WTC11 (cell line): ENCODE measurements around the gene TUBGCP3. TPM values are rescaled to one million over a fixed set of nuclear protein-coding genes. Genes with fewer than 3 reads are reported as not detected.

ENCODE experiments used
- ATAC-seq: fragments of 200-7000 bp; cut with Tn5 transposase; 2 replicates; pipeline ENCODE4 v1.10.0; 2021; ENCODE audit warnings: mild to moderate bottlenecking, moderate library complexity
- CTCF ChIA-PET: fragments of 300-600 bp; sonication (Branson Sonifier 250); formaldehyde crosslinking; loops from one replicate; lab custom pipeline; 2021; ENCODE audit warnings: antibody characterized with exemption; lab: Charles Lee
- POLR2A ChIA-PET: fragments of 350-600 bp; sonication (Branson Sonifier 250); formaldehyde crosslinking; loops from one replicate; lab custom pipeline; 2021; ENCODE audit warnings: antibody characterized with exemption; lab: Charles Lee
- DNase-seq: peaks from one replicate; pipeline ENCODE4 v3.0.0; 2021; ENCODE audit warnings: low spot score
- H3K27ac Mint-ChIP-seq: 2 replicates; pipeline ENCODE4 v1.8.0; 2021; ENCODE audit warnings: mixed read lengths
- H3K27me3 Mint-ChIP-seq: 2 replicates; pipeline ENCODE4 v1.8.0; 2021; ENCODE audit warnings: low read depth, mild to moderate bottlenecking, moderate library complexity, mixed read lengths
- H3K36me3 Mint-ChIP-seq: 2 replicates; pipeline ENCODE4 v1.8.0; 2021; ENCODE audit warnings: mixed read lengths
- H3K4me1 Mint-ChIP-seq: 2 replicates; pipeline ENCODE4 v1.8.0; 2022; ENCODE audit warnings: mixed read lengths
- H3K4me3 Mint-ChIP-seq: 2 replicates; pipeline ENCODE4 v1.8.0; 2021; ENCODE audit warnings: mild to moderate bottlenecking, moderate library complexity, mixed read lengths
- H3K9me3 Mint-ChIP-seq: 2 replicates; pipeline ENCODE4 v1.8.0; 2021; ENCODE audit warnings: mixed read lengths
- AFF4 ChIP-seq: sonication (generic); formaldehyde crosslinking; IDR thresholded peaks from 2 replicates; pipeline ENCODE4 v1.8.1; 2023; ENCODE audit warnings: mild to moderate bottlenecking, missing genetic modification reagents, borderline replicate concordance
- ATF2 ChIP-seq: sonication (generic); formaldehyde crosslinking; IDR thresholded peaks from 2 replicates; pipeline ENCODE4 v1.8.1; 2022; ENCODE audit warnings: low read depth, missing genetic modification reagents, borderline replicate concordance
- ATF6 ChIP-seq: sonication (generic); formaldehyde crosslinking; IDR thresholded peaks from 2 replicates; pipeline ENCODE4 v1.8.1; 2023; ENCODE audit warnings: mild to moderate bottlenecking, missing genetic modification reagents
- CDX4 ChIP-seq: fragments of 250-450 bp; sonication (Bioruptor Pico); IDR thresholded peaks from 2 replicates; pipeline ENCODE4 v1.9.0; 2021; ENCODE audit warnings: moderate library complexity, mild to moderate bottlenecking, inconsistent platforms, borderline replicate concordance
- E2F4 ChIP-seq: sonication (generic); formaldehyde crosslinking; IDR thresholded peaks from 2 replicates; pipeline ENCODE4 v1.8.1; 2022; ENCODE audit warnings: low read depth, mild to moderate bottlenecking, moderate library complexity, missing genetic modification reagents, borderline replicate concordance
- ELF4 ChIP-seq: sonication (generic); formaldehyde crosslinking; IDR thresholded peaks from 2 replicates; pipeline ENCODE4 v1.8.1; 2022; ENCODE audit warnings: low read depth, mild to moderate bottlenecking, moderate library complexity, missing genetic modification reagents
- IRF2 ChIP-seq: sonication (generic); formaldehyde crosslinking; IDR thresholded peaks from 2 replicates; pipeline ENCODE4 v1.8.0; 2022; ENCODE audit warnings: low read depth, missing genetic modification reagents, borderline replicate concordance
- JAZF1 ChIP-seq: fragments of 250-450 bp; sonication (Bioruptor Pico); IDR thresholded peaks from 2 replicates; pipeline ENCODE4 v1.9.0; 2021; ENCODE audit warnings: moderate library complexity, mild to moderate bottlenecking, inconsistent platforms
- MAX ChIP-seq: sonication (generic); formaldehyde crosslinking; IDR thresholded peaks from 2 replicates; pipeline ENCODE4 v1.8.0; 2022; ENCODE audit warnings: mild to moderate bottlenecking, missing genetic modification reagents
- MXD4 ChIP-seq: fragments of 250-450 bp; sonication (Bioruptor Pico); IDR thresholded peaks from 2 replicates; pipeline ENCODE4 v1.8.0; 2021; ENCODE audit warnings: mild to moderate bottlenecking, moderate library complexity, borderline replicate concordance
- NFYB ChIP-seq: sonication (generic); formaldehyde crosslinking; conservative IDR thresholded peaks from 2 replicates; pipeline ENCODE4 v1.8.0; 2022; ENCODE audit warnings: low read depth, missing genetic modification reagents
- OVOL2 ChIP-seq: fragments of 250-450 bp; sonication (Bioruptor Pico); IDR thresholded peaks from 2 replicates; pipeline ENCODE4 v1.9.0; 2021; ENCODE audit warnings: mild to moderate bottlenecking, borderline replicate concordance
- RORB ChIP-seq: fragments of 250-450 bp; sonication (Bioruptor Pico); IDR thresholded peaks from 2 replicates; pipeline ENCODE4 v1.9.0; 2021; ENCODE audit warnings: mild to moderate bottlenecking
- SMAD3 ChIP-seq: sonication (generic); formaldehyde crosslinking; IDR thresholded peaks from 2 replicates; pipeline ENCODE4 v1.8.0; 2022; ENCODE audit warnings: missing genetic modification reagents, mild to moderate bottlenecking, borderline replicate concordance
- total RNA-seq: library from RNA; stranded (reverse); gene quantifications from 3 replicates; pipeline ENCODE4 v1.2.3, GENCODE V29; 2021

Gene TUBGCP3
- total RNA-seq, 1 experiment from 2014 or later: 29.9 TPM

- Mint-ChIP-seq H3K36me3 (peaks cover 4% of the 10 kb centered on the region; the same call in 1 of the 2 replicates), H3K27ac (no peak overlapping the region)
Observed at GRCh38 chr13:112462408-112462807, 125.5 kb downstream of the TUBGCP3 start.

More at GRCh38 chr13:112462408-112462807, 125.5 kb downstream of the TUBGCP3 start:
- peaks cover 2% of the 10 kb centered on the region; the same call in 1 of the 2 replicates for H3K27me3 Mint-ChIP-seq
- peaks cover 27% of the 10 kb centered on the region for H3K9me3 Mint-ChIP-seq
- POLR2A ChIA-PET: no interaction called here
- TF ChIP-seq MXD4 (CRISPR knock-in tag) (no peak), ATF6 (no peak), AFF4 (CRISPR knock-in tag) (no peak), MAX (CRISPR knock-in tag) (no peak), OVOL2 (CRISPR knock-in tag) (no peak), RORB (CRISPR knock-in tag) (no peak), IRF2 (no peak), ATF2 (CRISPR knock-in tag) (no peak), SMAD3 (CRISPR knock-in tag) (no peak), ELF4 (CRISPR knock-in tag) (no peak), NFYB (no peak), JAZF1 (CRISPR knock-in tag) (no peak), CDX4 (CRISPR knock-in tag) (no peak), E2F4 (CRISPR knock-in tag) (no peak)
- H3K4me3 Mint-ChIP-seq: no peak overlapping the region
- ATAC-seq (no peak), DNase-seq (no peak)
- no peaks in the 10 kb centered on the region for H3K4me1 Mint-ChIP-seq
- CTCF ChIA-PET: no interaction called here
